K562 treated with DMSO at 1 percent for 12 hours (cell line): ENCODE data around the gene STK39. TPM values are rescaled to one million over a fixed set of nuclear protein-coding genes. Genes with fewer than 3 reads are reported as not detected.

Experiments used
- total RNA-seq: library from RNA; unstranded; fragments of 300-600 nt; gene quantifications from 2 replicates; pipeline ENCODE4 v1.2.3, GENCODE V29; 2022; ENCODE audit not compliant: insufficient read depth

Gene STK39
- total RNA-seq = 0.42 and 1.2 TPM in 2 replicates

GRCh38 chr2:168247341-168248261, at the start of gene STK39:
Gene STK39, minus strand, starts transcription at chr2:168247595. Its CDS starts 160 bp downstream, at chr2:168247435.

Other genes starting within 250 kb of the STK39 start
- 2.8 and 9.3 TPM in 2 replicates for gene CERS6, start 208.7 kb upstream of the STK39 start, total RNA-seq